GM12878 (cell line): ENCODE measurements around the gene ZFP37. TPM values are rescaled to one million over a fixed set of nuclear protein-coding genes. Genes with fewer than 3 reads are reported as not detected.

Experiments used
- ATAC-seq: fragments of 200-7000 bp; cut with Tn5 transposase; 3 replicates; pipeline ENCODE4 v1.9.1; 2020; ENCODE audit warnings: mild to moderate bottlenecking, moderate library complexity
- BruUV-seq: library from RNA; stranded (reverse); fragments of 400-500 nt; replicated peaks from 2 replicates; lab custom pipeline; 2021; lab: Mats Ljungman, UMichigan
- CTCF ChIA-PET: fragments of 300-600 bp; sonication (Branson Sonifier 250); formaldehyde crosslinking; extraction: SDS; loops from one replicate; lab custom pipeline; 2021; ENCODE audit warnings: inconsistent platforms; lab: Yijun Ruan, JAX
- POLR2A ChIA-PET: fragments of 350-600 bp; formaldehyde crosslinking; extraction: SDS; loops from one replicate; lab custom pipeline; 2021; ENCODE audit warnings: inconsistent platforms; lab: Charles Lee
- RAD21 ChIA-PET: fragments of 300-600 bp; sonication (Branson Sonifier 250); formaldehyde crosslinking; loops from one replicate; lab custom pipeline; 2023; ENCODE audit warnings: antibody characterized with exemption; ENCODE audit not compliant: unreplicated experiment; lab: Charles Lee
- SMC1A ChIA-PET: fragments of 300-600 bp; sonication (Branson Sonifier 250); formaldehyde crosslinking; loops from one replicate; lab custom pipeline; 2023; ENCODE audit not compliant: unreplicated experiment, uncharacterized antibody; lab: Charles Lee
- DNase-seq: peaks from one replicate; pipeline ENCODE4 v3.0.0-alpha.2; 2011; ENCODE audit warnings: low read depth, low spot score
- FAIRE-seq: peaks from 3 replicates; lab custom pipeline; 2011; peaks lifted over from hg19 to GRCh38; lab: Jason Lieb, UNC
- H2AFZ ChIP-seq: 2 replicates; pipeline ENCODE4 v1.6.0; 2011; ENCODE audit warnings: low read depth, low read length, control low read depth; ENCODE audit not compliant: control insufficient read depth
- H3K27ac ChIP-seq: 2 replicates; pipeline ENCODE4 v1.5.1; 2011; ENCODE audit warnings: control low read depth; ENCODE audit not compliant: control insufficient read depth, insufficient read depth
- H3K27me3 ChIP-seq, 2 experiments: replicated peaks in 1 of 2; 2 replicates each; pipeline versions ENCODE4 v1.6.0 to v1.6.1; 2011; ENCODE audit warnings: low read length in 1 of 2; ENCODE audit not compliant: control insufficient read depth in 2 of 2, insufficient read depth in 2 of 2
- H3K36me3 ChIP-seq, 2 experiments: 2 replicates each; pipeline ENCODE4 v1.5.1; 2011; ENCODE audit warnings: low read length in 1 of 2; ENCODE audit not compliant: control insufficient read depth in 2 of 2, insufficient read depth in 2 of 2
- H3K4me1 ChIP-seq: 2 replicates; pipeline ENCODE4 v1.6.1; 2011; ENCODE audit warnings: mild to moderate bottlenecking, low read length, moderate library complexity, mixed read lengths; ENCODE audit not compliant: control insufficient read depth, insufficient read depth
- H3K4me2 ChIP-seq: 2 replicates; pipeline ENCODE4 v1.6.0; 2011; ENCODE audit warnings: control low read depth; ENCODE audit not compliant: control insufficient read depth, insufficient read depth
- H3K4me3 ChIP-seq: fragments of 200-600 bp; sonication (generic); 2 replicates; pipeline ENCODE4 v1.5.1; 2016
- H3K79me2 ChIP-seq: 2 replicates; pipeline ENCODE4 v1.6.0; 2011; ENCODE audit warnings: low read length; ENCODE audit not compliant: control insufficient read depth, insufficient read depth
- H3K9ac ChIP-seq: 2 replicates; pipeline ENCODE4 v1.8.0; 2011; ENCODE audit warnings: low read length, control low read depth, mixed read lengths; ENCODE audit not compliant: control insufficient read depth, insufficient read depth
- H3K9me3 ChIP-seq: replicated peaks from 3 replicates; pipeline ENCODE4 v1.5.1; 2011; ENCODE audit warnings: mild to moderate bottlenecking, low read length; ENCODE audit not compliant: control insufficient read depth, insufficient read depth
- H4K20me1 ChIP-seq: 2 replicates; pipeline ENCODE4 v1.6.0; 2011; ENCODE audit not compliant: control insufficient read depth, insufficient read depth
- CBX5 ChIP-seq: sonication (generic); IDR thresholded peaks from 2 replicates; pipeline ENCODE4 v1.6.1; 2016; ENCODE audit warnings: low read depth, moderate library complexity, mild to moderate bottlenecking, inconsistent platforms
- NBN ChIP-seq: fragments of 450-650 bp; IDR thresholded peaks from 2 replicates; pipeline ENCODE4 v1.6.1; 2016
- NKRF ChIP-seq: fragments of 450-650 bp; conservative IDR thresholded peaks from 2 replicates; pipeline ENCODE4 v1.6.1; 2017; ENCODE audit warnings: mild to moderate bottlenecking, moderate library complexity
- NR2F1 ChIP-seq: fragments of 450-650 bp; conservative IDR thresholded peaks from 2 replicates; pipeline ENCODE4 v1.6.1; 2017; ENCODE audit warnings: mild to moderate bottlenecking
- SRF ChIP-seq, 2 experiments: IDR thresholded peaks; 2 replicates each; pipeline ENCODE4 v1.6.1; 2011; ENCODE audit warnings: low read depth in 2 of 2, low read length in 2 of 2, mild to moderate bottlenecking in 1 of 2, moderate library complexity in 1 of 2
- TBL1XR1 ChIP-seq: IDR thresholded peaks from 2 replicates; pipeline ENCODE4 v1.6.1; 2012; ENCODE audit warnings: low read depth, low read length, improper control_type of control experiment
- TCF7 ChIP-seq: IDR thresholded peaks from 2 replicates; pipeline ENCODE4 v1.6.1; 2014; ENCODE audit warnings: antibody characterized with exemption, borderline replicate concordance
- ZBTB33 ChIP-seq: fragments of 450-650 bp; IDR thresholded peaks from 2 replicates; pipeline ENCODE4 v1.6.1; 2017; ENCODE audit warnings: mild to moderate bottlenecking
- ZNF274 ChIP-seq: IDR thresholded peaks from one replicate; pipeline ENCODE4 v1.8.0; 2011; ENCODE audit not compliant: insufficient read length, insufficient read depth
- WGBS: methylation state at CpG from one replicate; pipeline ENCODE4 v1.1.6; 2016; ENCODE audit warnings: low lambda C conversion rate; ENCODE audit not compliant: insufficient replicate concordance, insufficient coverage; ENCODE audit errors: missing lambda C conversion rate; 5-methylcytosine and 5-hydroxymethylcytosine counted together
- in situ Hi-C: fragments of 300-500 bp; cut with MboI; formaldehyde crosslinking; loops from 9 replicates; pipeline ENCODE4 v1.14.3; 2018; ENCODE audit warnings: mixed read lengths
- intact Hi-C: fragments of 100-400 bp; cut with micrococcal nuclease; formaldehyde crosslinking; loops from one replicate; pipeline ENCODE4 v1.14.2; 2022; ENCODE audit not compliant: unreplicated experiment
- polyA plus RNA-seq, 11 experiments: library from polyadenylated mRNA; depleted of rRNA in 4 of 11; unstranded in 6 of 11; stranded (reverse) in 5 of 11; fragments of >200 nt; fragmentation: Nextera tagmentation in 4 of 11; fragmentation: Illumina TruSeq in 1 of 11; extraction: Ambion mirVana in 4 of 11; extraction: Trizol in 1 of 11; gene quantifications; 1 replicate in 1 of 11; 2 replicates in 10 of 11; pipeline versions ENCODE4 v1.2.1 to v1.2.3, GENCODE V29; 2011 to 2016; ENCODE audit warnings: inconsistent platforms in 2 of 11, missing spikeins in 2 of 11, low read depth in 1 of 11
- total RNA-seq, 4 experiments: library from RNA; depleted of rRNA in 3 of 4; stranded (reverse); fragments of >200 nt in 3 of 4; fragmentation: Illumina TruSeq in 1 of 4; extraction: Trizol in 1 of 4; gene quantifications; 2 replicates each; pipeline versions ENCODE4 v1.2.1 to v1.2.3, GENCODE V29; 2013 to 2021

Gene ZFP37
- total and polyA plus RNA-seq, 10 of the 15 experiments (the other 5 are each of a cell fraction or from before 2014, with no cell fraction given), result 0.47 to 1.7 (median 1.4) TPM; not detected in 1

GRCh38 chr9:113005777-113006176 is 50.7 kb downstream of the ZFP37 start:
- Histone ChIP-seq H2AFZ (no peak overlapping the region), H3K9me3 (no peaks in the 10 kb centered on the region; the same call in 2 of the 3 replicates), H3K4me2 (no peak overlapping the region), H3K4me1 (no peaks in the 10 kb centered on the region), H4K20me1 (no peaks in the 10 kb centered on the region), H3K79me2 (no peaks in the 10 kb centered on the region), H3K27ac (no peak overlapping the region), H3K36me3 (no peaks in the 10 kb centered on the region), H3K4me3 (no peak overlapping the region), H3K27me3 (no peaks in the 10 kb centered on the region), H3K9ac (no peak overlapping the region)
- no peak for FAIRE-seq
- POLR2A ChIA-PET, result no interaction called here
- intact Hi-C loops, result no loop called here
- CTCF ChIA-PET, result no interaction called here
- no TSS peak for BruUV-seq
- 0% methylated on average over 1 of the region's 1 CpG for WGBS
- DNase-seq, result no peak
- RAD21 ChIA-PET, result no interaction called here
- in situ Hi-C loops, result no loop called here
- ATAC-seq, result no peak
- SMC1A ChIA-PET, result no interaction called here
- TF ChIP-seq ZBTB33, result no peak

GRCh38 chr9:112997236-112997941 is 59.1 kb downstream of the ZFP37 start:
- ChIA-PET SMC1A (no interaction called here), POLR2A (no interaction called here), CTCF (no interaction called here), RAD21 (no interaction called here)
- 38% methylated on average over 8 of the region's 8 CpGs for WGBS
- H3K36me3 ChIP-seq, result no peaks in the 10 kb centered on the region
- no peaks in the 10 kb centered on the region for H3K79me2 ChIP-seq
- no TSS peak for BruUV-seq
- H2AFZ ChIP-seq, result no peak overlapping the region
- no peak overlapping the region for H3K4me3 ChIP-seq
- no peaks in the 10 kb centered on the region for H3K4me1 ChIP-seq
- ATAC-seq (no peak), DNase-seq (no peak), FAIRE-seq (no peak)
- H3K4me2 ChIP-seq, result no peak overlapping the region
- H3K27me3 ChIP-seq, result no peaks in the 10 kb centered on the region
- in situ Hi-C loops, result no loop called here
- H3K9ac ChIP-seq, result no peak overlapping the region
- no peaks in the 10 kb centered on the region for H4K20me1 ChIP-seq
- H3K9me3 ChIP-seq, result peaks cover 9% of the 10 kb centered on the region; the same call in 2 of the 3 replicates
- intact Hi-C loops, result no loop called here
- no peak overlapping the region for H3K27ac ChIP-seq
- TF ChIP-seq ZNF274, result peak; percentile 89
- no peak for TF ChIP-seq TCF7
- no peak for TF ChIP-seq NBN
- no peak for TF ChIP-seq TBL1XR1
- TF ChIP-seq SRF (IDR thresholded peaks at IDR 0.05; ENCODE audit: low read depth in 2 of 2, low read length in 2 of 2), result no peak
- TF ChIP-seq NKRF, result no peak
- TF ChIP-seq CBX5, result peak; percentile 69; the same call in 1 of the 2 replicates
- no peak for TF ChIP-seq NR2F1
